Activated CD8-positive, alpha-beta memory T cell treated with anti-CD3 and anti-CD28 coated beads for 24 hours (primary cell): ENCODE data around the gene FAM221A.
"Not testable (repeated sequence)": the region's sequence is repeated elsewhere in the genome, so short reads cannot be mapped to it uniquely, and the experiment has no call there.

ENCODE experiments used
- DNase-seq: peaks from one replicate; pipeline ENCODE4 v3.0.0-alpha.2; 2020

Gene FAM221A, protein sequence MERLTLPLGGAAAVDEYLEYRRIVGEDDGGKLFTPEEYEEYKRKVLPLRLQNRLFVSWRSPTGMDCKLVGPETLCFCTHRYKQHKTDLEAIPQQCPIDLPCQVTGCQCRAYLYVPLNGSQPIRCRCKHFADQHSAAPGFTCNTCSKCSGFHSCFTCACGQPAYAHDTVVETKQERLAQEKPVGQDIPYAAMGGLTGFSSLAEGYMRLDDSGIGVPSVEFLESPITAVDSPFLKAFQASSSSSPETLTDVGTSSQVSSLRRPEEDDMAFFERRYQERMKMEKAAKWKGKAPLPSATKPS

GRCh38 chr7:23679898-23680413 is at the start of gene FAM221A:
Gene FAM221A (plus strand): TSS chr7:23680199. CDS start chr7:23680219, 20 bp downstream.
- peak; percentile 91 for DNase-seq

DNA sequence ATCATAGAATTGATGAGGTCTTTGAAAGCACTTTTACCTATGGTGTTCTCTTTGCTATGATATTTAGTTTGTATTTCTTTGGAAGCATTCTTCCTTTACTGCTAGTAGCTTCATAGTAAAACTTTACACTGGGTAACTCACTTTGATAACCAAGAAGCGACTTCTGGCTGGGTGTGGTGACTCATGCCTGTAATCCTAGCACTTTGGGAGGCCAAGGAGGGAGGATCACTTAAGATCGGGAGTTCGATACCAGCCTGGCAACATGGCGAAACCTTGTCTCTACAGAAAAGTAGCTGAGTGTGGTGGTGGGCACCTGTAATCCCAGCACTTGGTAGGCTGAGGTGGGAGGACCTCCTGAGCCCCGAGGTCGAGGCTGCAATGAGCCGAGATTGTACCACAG is 46.6 kb upstream of the FAM221A start:
- no peak for DNase-seq

GRCh38 chr7:23645822-23646221 is 34.2 kb upstream of the FAM221A start:
- DNase-seq: no peak

GRCh38 chr7:23653942-23654341 is 26.1 kb upstream of the FAM221A start:
- DNase-seq: no peak

- DNase-seq: no peak
Measured at GRCh38 chr7:23654508-23654907, 25.5 kb upstream of the FAM221A start.

GRCh38 chr7:23655433-23655832 is 24.6 kb upstream of the FAM221A start:
- no peak for DNase-seq

GRCh38 chr7:23658831-23659427 is 21.1 kb upstream of the FAM221A start:
- no peak for DNase-seq

- DNase-seq: no peak
Measured at GRCh38 chr7:23661385-23661784, 18.6 kb upstream of the FAM221A start.

DNA sequence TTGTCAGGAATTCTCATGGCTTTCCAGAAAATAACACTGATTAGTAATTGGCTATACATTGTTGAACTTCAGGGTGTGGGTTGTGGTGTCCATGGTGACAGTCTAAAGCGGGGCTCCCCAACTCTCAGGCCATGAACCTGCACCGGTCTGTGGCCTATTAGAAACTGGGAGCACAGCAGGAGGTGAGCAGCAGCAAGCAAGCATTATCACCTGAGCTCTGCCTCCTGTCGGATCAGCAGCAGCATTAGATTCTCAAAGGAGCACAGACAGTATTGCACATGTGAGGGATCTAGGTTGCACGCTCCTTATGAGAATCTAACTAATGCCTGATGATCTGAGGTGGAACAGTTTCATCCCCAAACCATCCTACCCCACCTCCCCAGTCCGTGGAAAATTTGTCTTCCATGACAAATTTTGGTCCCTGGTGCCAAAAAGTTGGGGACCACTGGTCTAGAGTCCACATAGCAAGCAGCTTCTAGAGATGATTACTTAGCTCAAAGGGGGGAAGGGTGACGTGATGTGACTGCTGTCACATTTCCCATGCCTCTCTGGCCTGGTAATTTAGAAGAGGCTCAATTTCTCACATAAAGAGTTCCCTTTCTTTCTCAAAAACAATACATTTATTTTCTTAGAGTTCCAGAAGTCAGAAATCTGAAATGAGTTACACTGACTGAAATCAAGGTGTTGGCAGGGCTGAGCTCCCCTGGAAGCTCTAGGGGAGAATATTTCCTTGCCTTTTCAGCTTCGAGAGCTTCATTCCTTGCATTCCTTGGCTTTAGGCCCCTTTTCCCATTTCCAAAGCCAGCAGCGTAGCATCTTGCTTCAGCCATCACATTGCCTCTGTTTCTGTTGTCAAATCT is 17.6 kb upstream of the FAM221A start:
- no peak for DNase-seq

GRCh38 chr7:23662984-23663313 is 17.1 kb upstream of the FAM221A start:
- no peak for DNase-seq

DNA sequence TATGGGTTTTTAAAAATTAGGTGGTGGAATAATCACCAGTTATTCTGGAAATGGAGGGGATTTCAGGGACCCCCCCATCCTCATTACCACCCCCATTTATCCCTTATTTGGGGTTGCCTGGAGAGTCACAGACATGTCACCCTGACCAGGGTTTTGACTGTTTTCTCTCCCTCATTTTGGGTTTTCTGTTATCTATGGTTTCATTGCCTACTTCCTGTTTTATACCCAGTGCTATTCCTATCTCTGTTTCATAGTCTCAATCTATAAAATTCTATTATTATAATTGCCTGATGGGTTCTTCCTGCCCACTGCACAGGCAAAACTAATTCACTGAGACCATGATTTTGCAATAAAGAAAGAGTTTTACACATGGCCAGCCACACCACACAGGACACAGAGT is 15.9 kb upstream of the FAM221A start:
- no peak for DNase-seq

- DNase-seq: no peak
Measured at GRCh38 chr7:23672033-23672432, 8.0 kb upstream of the FAM221A start.

- DNase-seq: peak; percentile 74
Measured at GRCh38 chr7:23680414-23681405, 711 bp downstream of the FAM221A start.

GRCh38 chr7:23684041-23684440 is 4.0 kb downstream of the FAM221A start:
- DNase-seq: not testable (repeated sequence)

DNA sequence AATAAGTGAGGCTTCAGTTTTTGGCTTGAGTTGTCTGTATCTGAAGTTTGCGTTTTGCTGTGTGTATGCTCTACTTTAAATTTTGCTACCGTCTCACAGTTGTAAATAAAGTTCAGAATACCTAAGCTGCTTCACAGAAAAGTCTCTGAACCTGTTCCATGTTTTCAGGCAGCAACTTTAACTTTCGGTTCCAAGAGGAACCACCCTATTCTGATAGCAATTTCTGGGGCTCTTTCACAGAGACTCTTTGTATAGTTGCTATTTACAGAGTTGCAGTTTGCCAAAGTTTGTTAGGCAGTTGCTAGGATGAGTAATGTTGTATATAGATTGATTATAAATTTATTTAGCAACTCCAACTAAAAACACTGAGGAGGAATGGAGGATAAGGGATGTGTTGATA is 5.7 kb downstream of the FAM221A start:
- no peak for DNase-seq

DNA sequence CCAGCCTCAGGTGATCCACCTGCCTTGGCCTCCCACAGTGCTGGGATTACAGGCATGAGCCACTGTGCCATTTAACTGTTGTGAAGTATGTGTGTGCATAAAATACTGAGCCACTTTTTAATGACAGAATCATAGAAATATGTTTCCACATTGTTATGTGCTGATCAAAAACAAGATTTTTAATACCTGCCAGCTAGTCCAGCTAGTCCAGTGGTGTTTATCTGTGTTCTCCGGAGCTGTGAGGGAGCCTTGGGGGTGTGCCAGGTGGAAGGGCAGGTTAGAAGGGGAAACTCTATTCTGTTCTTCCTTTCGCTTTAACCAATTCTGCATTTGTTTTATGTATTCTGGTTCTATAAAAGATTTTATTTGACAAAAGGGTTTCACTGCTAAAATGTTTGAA is 7.0 kb downstream of the FAM221A start:
- no peak for DNase-seq

DNA sequence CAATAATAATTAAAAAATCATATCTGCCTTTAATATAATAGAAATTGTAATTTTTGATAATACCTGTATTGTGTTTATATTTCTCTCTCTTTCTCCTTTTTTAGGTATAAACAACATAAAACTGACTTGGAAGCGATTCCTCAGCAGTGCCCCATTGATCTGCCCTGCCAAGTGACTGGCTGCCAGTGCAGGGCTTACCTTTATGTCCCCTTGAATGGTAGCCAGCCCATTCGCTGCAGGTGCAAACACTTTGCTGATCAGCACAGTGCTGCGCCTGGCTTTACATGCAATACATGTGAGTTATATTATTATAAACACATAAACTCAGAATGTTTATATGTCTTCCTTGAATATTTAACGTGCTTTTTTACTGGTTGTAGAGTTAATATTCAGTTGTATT is 9.2 kb downstream of the FAM221A start:
- DNase-seq: no peak

DNA sequence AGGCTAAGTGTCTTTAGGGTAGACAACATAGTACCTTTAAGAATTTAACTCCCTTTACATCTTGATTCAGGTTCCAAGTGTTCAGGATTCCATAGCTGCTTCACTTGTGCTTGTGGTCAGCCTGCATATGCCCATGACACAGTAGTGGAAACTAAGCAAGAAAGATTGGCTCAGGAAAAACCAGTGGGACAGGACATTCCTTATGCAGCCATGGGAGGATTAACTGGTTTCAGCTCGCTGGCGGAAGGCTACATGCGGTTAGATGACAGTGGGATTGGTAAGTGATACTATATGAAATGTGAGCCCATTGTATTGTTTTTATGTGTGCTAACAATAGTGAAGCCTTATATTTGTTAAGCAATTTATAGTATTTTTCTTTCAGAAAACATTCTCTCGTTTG is 11.3 kb downstream of the FAM221A start:
- no peak for DNase-seq

- no peak for DNase-seq
Measured at GRCh38 chr7:23693224-23693623, 13.2 kb downstream of the FAM221A start.

DNA sequence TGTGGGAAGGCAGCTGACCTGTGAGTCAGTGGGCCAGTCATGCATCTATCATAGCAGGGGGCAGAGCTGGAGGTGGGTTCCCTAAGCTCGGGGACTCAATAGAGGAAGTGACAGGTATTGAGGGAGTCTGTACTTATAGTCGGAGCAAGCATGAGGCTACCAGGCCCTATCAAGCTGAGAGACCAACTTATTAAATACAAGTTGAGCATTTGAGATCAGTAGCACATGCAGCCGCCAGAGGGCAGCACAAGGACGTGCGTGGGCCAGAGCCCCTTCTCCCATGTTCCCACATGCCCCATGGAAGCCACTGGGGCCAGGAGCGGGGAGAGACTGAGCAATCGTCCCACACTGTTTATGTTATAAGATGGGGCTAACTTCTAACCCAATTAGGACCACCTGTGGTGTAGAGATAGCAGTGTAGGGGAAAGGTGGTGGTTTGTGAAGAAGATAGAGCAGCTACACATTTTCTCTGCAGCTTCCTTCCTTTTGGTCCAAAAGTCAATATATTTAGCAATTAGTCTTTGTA is 17.0 kb downstream of the FAM221A start:
- peak; percentile 78 for DNase-seq

GRCh38 chr7:23698822-23699221 is 18.8 kb downstream of the FAM221A start:
- no peak for DNase-seq

GRCh38 chr7:23700046-23700445 is 20.0 kb downstream of the FAM221A start:
- no peak for DNase-seq
